Lower leg skin (tissue), 3 donors: ENCODE results near the gene KCNJ6.

ENCODE experiments used
- POLR2A ChIP-seq, 2 donors: fragments of 450-650 bp; IDR thresholded peaks; one replicate each; pipeline ENCODE4 v1.6.1; 2016 to 2017; ENCODE audit warnings: antibody characterized with exemption in 2 of 2, mild to moderate bottlenecking in 1 of 2, moderate library complexity in 1 of 2
- TF ChIP-seq, protein P1 (sequence below), 3 donors: fragments of 450-650 bp; IDR thresholded peaks; one replicate each; pipeline ENCODE4 v1.5.1; 2016; ENCODE audit warnings: antibody characterized with exemption in 3 of 3, mild to moderate bottlenecking in 3 of 3, moderate library complexity in 2 of 3

DNA sequence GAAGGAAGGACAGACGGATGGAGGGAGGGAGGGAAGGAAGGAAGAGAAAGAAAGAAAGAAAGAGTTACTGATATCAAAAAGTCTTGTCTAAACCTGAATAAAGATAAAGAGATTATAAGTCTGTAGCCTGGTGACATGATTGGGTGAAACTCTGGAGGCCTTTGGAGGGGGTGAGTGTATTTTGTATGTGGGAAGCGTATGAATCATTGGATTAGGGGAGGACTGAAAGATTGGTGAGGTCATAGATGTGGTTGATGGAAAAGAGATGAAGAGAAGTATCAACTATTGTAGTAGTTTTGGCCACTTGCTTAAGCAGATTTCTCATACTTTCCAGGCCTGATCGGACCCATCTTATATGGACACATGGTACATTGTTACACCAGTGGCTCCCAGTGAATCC lies 11.5 kb upstream of the KCNJ6 start:
- TF ChIP-seq, protein P1, sequence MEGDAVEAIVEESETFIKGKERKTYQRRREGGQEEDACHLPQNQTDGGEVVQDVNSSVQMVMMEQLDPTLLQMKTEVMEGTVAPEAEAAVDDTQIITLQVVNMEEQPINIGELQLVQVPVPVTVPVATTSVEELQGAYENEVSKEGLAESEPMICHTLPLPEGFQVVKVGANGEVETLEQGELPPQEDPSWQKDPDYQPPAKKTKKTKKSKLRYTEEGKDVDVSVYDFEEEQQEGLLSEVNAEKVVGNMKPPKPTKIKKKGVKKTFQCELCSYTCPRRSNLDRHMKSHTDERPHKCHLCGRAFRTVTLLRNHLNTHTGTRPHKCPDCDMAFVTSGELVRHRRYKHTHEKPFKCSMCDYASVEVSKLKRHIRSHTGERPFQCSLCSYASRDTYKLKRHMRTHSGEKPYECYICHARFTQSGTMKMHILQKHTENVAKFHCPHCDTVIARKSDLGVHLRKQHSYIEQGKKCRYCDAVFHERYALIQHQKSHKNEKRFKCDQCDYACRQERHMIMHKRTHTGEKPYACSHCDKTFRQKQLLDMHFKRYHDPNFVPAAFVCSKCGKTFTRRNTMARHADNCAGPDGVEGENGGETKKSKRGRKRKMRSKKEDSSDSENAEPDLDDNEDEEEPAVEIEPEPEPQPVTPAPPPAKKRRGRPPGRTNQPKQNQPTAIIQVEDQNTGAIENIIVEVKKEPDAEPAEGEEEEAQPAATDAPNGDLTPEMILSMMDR (IDR thresholded peaks at IDR 0.05): no peak
- TF ChIP-seq POLR2A (IDR thresholded peaks at IDR 0.05): no peak
